Rectal smooth muscle tissue (tissue), 1 donor: ENCODE measurements around the gene CNPPD1.

Experiments used
- H3K27ac ChIP-seq: one replicate; pipeline ENCODE4 v1.7.0; 2013; ENCODE audit warnings: low read depth, low read length, inconsistent platforms
- H3K27me3 ChIP-seq: one replicate; pipeline ENCODE4 v1.7.0; 2013; ENCODE audit warnings: low read length; ENCODE audit not compliant: control insufficient read depth, insufficient read depth
- H3K36me3 ChIP-seq: one replicate; pipeline ENCODE4 v1.7.0; 2013; ENCODE audit warnings: low read length; ENCODE audit not compliant: control insufficient read depth, insufficient read depth
- H3K4me1 ChIP-seq: one replicate; pipeline ENCODE4 v1.7.0; 2013; ENCODE audit warnings: low read length; ENCODE audit not compliant: control insufficient read depth, insufficient read depth
- H3K4me3 ChIP-seq: one replicate; pipeline ENCODE4 v1.7.0; 2013; ENCODE audit warnings: low read length
- H3K9ac ChIP-seq: one replicate; pipeline ENCODE4 v1.7.0; 2013; ENCODE audit warnings: low read length

CNPPD1 gene

GRCh38 chr2:219158586-219158985 lies 18.1 kb downstream of the CNPPD1 start:
- H3K4me3 ChIP-seq = no peak overlapping the region
- H3K4me1 ChIP-seq = no peaks in the 10 kb centered on the region
- H3K27me3 ChIP-seq = no peaks in the 10 kb centered on the region
- H3K9ac ChIP-seq = no peak overlapping the region
- H3K27ac ChIP-seq = no peak overlapping the region
- H3K36me3 ChIP-seq = no peaks in the 10 kb centered on the region

DNA sequence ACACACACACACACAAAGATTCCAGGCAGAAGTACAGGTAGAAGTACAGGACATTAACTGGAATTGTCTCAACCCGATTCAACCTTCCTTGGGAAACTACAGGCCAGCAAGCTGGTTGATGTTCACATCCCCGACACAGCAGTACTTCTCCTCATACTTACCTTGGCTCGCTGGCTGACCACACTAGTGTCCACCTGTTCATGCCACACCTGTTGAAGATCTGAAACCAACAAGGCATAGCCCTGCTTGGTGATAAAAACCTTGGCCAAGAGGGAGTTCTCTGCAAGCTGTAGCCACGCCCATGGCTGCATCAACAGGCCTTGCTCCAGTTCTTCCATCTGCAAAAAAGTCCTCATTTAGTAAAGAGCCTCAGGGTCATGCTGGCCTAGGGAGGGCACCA lies 18.7 kb downstream of the CNPPD1 start:
- Histone ChIP-seq H3K4me1 (no peaks in the 10 kb centered on the region), H3K4me3 (no peak overlapping the region), H3K27ac (no peak overlapping the region), H3K36me3 (no peaks in the 10 kb centered on the region), H3K27me3 (no peaks in the 10 kb centered on the region), H3K9ac (no peak overlapping the region)

GRCh38 chr2:219157396-219157795 lies 19.3 kb downstream of the CNPPD1 start:
- H3K36me3 ChIP-seq = no peaks in the 10 kb centered on the region
- H3K9ac ChIP-seq = no peak overlapping the region
- no peaks in the 10 kb centered on the region for H3K27me3 ChIP-seq

DNA sequence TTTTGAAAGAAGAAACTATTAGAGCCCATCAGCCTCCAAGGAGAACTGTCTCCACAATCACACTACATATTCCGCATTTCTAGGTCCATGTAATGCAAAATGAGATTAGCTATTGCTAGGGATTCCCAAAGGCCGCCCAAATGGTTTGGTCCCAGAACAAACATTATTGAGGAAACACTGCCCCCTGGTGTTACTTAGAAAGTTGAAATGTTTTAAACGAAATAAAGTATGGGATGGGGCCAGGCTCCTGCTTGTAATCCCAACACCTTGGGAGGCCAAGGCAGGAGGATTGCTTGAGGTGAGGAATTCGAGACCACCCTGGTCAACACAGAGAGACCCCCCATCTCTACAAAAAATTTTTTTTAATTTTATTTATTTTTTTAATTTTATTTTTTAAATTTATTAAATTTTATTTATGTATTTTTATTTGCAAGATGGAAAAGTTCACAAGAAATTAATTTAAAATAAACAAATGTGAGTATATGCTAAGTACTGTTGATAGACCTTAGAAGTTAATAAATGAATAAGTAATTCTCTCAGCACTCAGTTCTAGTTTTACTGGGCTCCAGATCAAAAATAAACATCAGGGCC lies 21.6 kb downstream of the CNPPD1 start:
- Histone ChIP-seq H3K27me3 (no peaks in the 10 kb centered on the region), H3K9ac (no peak overlapping the region), H3K4me1 (no peaks in the 10 kb centered on the region), H3K27ac (no peak overlapping the region), H3K4me3 (no peak overlapping the region), H3K36me3 (no peaks in the 10 kb centered on the region)

More at GRCh38 chr2:219157396-219157795, 19.3 kb downstream of the CNPPD1 start:
- Histone ChIP-seq H3K27ac (no peak overlapping the region), H3K4me1 (no peaks in the 10 kb centered on the region), H3K4me3 (no peak overlapping the region)

DNA sequence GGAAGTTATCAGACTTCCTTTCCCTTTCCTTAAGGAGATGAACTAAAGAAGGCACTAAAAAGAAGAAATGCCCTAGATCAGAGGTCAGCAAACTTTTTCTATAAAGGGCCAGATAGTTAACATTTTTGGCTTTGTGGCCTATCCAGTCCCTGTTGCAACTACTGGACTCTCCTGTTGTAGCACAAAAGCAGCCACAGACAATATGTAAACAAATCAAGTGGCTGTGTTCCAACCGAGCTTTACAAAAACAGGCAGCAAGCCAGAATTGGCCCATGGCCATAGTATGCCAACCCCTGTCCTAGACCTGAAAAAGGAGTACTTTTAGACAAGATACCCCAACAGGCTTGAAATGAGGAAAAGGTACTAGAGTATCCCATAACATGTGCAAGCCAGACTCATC lies 27.1 kb downstream of the CNPPD1 start:
- Histone ChIP-seq H3K4me1 (no peaks in the 10 kb centered on the region), H3K27me3 (no peaks in the 10 kb centered on the region), H3K27ac (no peak overlapping the region), H3K4me3 (no peak overlapping the region), H3K9ac (no peak overlapping the region), H3K36me3 (peaks cover 6% of the 10 kb centered on the region)

- Histone ChIP-seq H3K27me3 (no peaks in the 10 kb centered on the region), H3K9ac (no peak overlapping the region), H3K27ac (no peak overlapping the region), H3K4me3 (no peak overlapping the region), H3K4me1 (no peaks in the 10 kb centered on the region), H3K36me3 (peaks cover 15% of the 10 kb centered on the region)
Observed at GRCh38 chr2:219142329-219142728, 34.4 kb downstream of the CNPPD1 start.

DNA sequence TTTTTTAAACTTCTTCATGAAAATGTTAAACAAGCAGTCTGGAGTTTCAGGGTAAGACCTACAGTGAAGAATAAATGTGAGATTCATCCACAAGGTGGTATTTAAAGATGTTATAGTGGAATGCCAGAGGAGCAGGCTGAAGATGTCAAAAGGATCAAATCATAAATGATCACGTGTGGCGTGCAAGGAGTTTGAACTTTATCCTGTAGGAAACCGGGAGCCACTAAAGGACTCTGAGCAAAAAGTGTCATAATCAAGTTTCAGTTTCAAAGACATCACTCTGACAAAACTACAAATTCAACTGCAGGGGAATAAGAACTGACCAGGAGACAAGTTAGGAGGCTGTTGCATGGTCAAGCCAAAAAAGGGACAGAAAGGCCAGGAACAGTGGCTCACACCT lies 36.0 kb downstream of the CNPPD1 start:
- no peak overlapping the region for H3K9ac ChIP-seq
- no peak overlapping the region for H3K4me3 ChIP-seq
- H3K36me3 ChIP-seq = peaks cover 9% of the 10 kb centered on the region
- H3K27ac ChIP-seq = no peak overlapping the region
- no peaks in the 10 kb centered on the region for H3K27me3 ChIP-seq
- H3K4me1 ChIP-seq = no peaks in the 10 kb centered on the region

DNA sequence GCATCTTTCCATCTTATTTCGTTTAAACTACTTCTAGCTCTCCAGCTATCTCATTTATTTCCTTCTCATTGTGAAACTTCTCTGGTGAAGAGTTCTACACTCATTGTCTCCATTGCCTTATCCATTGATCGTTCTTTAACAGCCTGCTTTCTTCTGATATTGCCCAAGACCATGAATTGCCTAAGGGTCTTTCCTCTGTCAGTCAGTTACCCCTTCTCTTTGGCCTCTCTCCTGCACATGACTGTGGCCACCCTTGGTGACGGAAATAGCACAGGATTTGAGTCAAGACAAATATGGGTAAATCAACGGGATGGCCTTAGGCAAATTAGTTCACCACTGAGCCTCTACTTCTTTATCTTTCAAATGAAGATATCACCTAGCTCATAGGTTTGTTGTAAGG lies 42.7 kb downstream of the CNPPD1 start:
- no peak overlapping the region for H3K27ac ChIP-seq

DNA sequence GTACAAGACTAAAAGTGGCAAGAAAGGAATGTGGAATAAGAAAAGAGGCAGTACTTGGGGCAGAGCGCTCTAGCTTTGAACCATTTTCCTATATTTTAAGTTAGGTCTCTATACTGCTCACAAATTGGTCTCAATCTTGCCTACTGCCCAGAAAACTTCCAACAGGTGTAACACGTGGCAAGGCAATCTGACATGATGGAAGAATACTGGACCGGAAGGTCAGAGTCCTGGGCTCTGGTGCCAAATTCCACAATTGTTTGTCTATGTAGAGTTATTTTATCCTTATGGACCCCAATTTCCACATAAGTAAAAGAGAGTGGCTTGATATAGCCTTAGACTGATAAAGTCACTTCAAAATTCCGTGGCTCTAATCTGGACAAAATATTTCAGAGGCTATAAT lies 45.0 kb downstream of the CNPPD1 start:
- Histone ChIP-seq H3K27ac (no peak overlapping the region), H3K4me1 (no peaks in the 10 kb centered on the region), H3K27me3 (no peaks in the 10 kb centered on the region), H3K36me3 (peaks cover 2% of the 10 kb centered on the region), H3K4me3 (no peak overlapping the region), H3K9ac (no peak overlapping the region)

More for the DNA sequence above, 42.7 kb downstream of the CNPPD1 start:
- H3K4me1 ChIP-seq = no peaks in the 10 kb centered on the region
- no peaks in the 10 kb centered on the region for H3K27me3 ChIP-seq
- peaks cover 2% of the 10 kb centered on the region for H3K36me3 ChIP-seq
- no peak overlapping the region for H3K9ac ChIP-seq
- no peak overlapping the region for H3K4me3 ChIP-seq

DNA sequence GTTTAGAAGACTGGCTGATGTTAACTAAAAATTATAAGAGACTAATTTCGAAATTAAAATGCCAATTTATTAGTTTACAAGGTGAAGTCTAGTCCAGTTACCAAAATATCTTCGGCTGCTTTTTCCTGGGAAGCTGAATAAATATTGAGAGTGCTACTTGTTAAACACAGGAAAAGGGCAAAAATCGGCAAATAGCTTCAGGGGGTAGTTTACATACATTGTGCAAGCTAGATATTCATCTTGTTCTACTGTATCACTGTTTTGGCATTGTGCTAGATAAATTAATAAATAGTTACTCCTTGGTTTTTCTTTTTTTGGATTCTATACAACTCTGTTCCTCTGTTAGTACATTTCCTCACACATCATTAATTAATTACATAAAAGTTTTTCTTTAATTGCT lies 45.4 kb downstream of the CNPPD1 start:
- H3K4me3 ChIP-seq = no peak overlapping the region
- no peak overlapping the region for H3K9ac ChIP-seq
- no peak overlapping the region for H3K27ac ChIP-seq
- peaks cover 2% of the 10 kb centered on the region for H3K36me3 ChIP-seq
- no peaks in the 10 kb centered on the region for H3K4me1 ChIP-seq
- no peaks in the 10 kb centered on the region for H3K27me3 ChIP-seq

- Histone ChIP-seq H3K27ac (no peak overlapping the region), H3K27me3 (no peaks in the 10 kb centered on the region), H3K4me1 (no peaks in the 10 kb centered on the region)
Observed at GRCh38 chr2:219129589-219129988, 47.1 kb downstream of the CNPPD1 start.

DNA sequence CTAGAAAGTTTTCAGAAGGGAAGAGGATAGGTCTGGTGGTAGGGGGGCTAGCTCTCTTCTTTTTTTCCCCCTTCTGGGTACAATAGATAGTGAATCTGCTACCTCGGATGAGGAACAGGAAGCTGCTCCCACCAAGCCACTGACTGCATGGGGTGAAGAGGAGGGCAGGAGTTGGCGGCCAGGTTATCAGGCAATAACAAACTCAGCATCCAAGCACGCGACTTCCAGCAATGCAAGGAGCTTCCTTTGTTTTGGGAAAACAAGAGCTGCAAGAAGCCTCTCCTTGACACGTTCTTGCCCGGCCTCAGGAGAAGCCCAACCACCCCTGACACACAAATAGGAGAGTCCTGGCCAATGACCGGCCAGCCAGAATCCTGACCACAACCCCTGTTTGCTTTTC lies 48.3 kb downstream of the CNPPD1 start:
- Histone ChIP-seq H3K36me3 (peaks cover 2% of the 10 kb centered on the region), H3K4me3 (no peak overlapping the region), H3K4me1 (no peaks in the 10 kb centered on the region), H3K27me3 (no peaks in the 10 kb centered on the region), H3K9ac (no peak overlapping the region), H3K27ac (no peak overlapping the region)

More at GRCh38 chr2:219129589-219129988, 47.1 kb downstream of the CNPPD1 start:
- no peak overlapping the region for H3K9ac ChIP-seq
- no peak overlapping the region for H3K4me3 ChIP-seq
- H3K36me3 ChIP-seq = peaks cover 2% of the 10 kb centered on the region

DNA sequence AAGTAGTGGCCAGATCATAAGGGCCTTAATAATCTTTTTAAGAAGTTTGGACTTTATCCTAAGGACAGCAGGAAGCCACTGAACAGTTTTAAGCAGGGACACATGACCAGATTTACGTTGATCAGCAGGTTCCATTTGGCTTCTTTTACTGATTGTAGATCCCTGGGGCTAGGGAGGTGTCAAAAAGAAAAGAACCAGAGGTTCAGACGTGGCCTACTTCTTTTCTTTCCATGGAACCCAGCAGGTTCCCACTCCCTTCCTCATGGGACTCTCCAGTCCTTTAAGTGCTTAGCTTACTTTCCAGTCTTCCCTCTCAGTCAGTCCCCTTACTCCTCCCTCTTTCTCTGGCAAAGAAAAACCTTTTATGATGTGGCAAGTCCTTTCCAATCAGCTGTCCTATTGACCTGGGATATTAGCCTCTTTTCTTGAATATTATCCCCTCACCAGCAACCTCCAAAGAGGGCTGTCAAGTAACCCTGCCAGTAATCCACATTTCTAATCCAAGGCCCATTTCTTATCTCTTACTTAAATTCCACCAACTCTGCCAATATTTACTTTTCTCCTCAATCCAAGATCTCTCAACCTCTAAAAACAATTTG lies 49.6 kb downstream of the CNPPD1 start:
- no peaks in the 10 kb centered on the region for H3K27me3 ChIP-seq
- H3K4me1 ChIP-seq = no peaks in the 10 kb centered on the region
- H3K36me3 ChIP-seq = peaks cover 2% of the 10 kb centered on the region
- H3K9ac ChIP-seq = no peak overlapping the region
- H3K4me3 ChIP-seq = no peak overlapping the region
- no peak overlapping the region for H3K27ac ChIP-seq
